Type B pancreatic cell (in vitro differentiated cells): ENCODE measurements around the gene PSTPIP1. TPM values are rescaled to one million over a fixed set of nuclear protein-coding genes. Genes with fewer than 3 reads are reported as not detected.
A peak's percentile ranks its signal among the peaks of the same experiment; 100 is the strongest.

ENCODE experiments used
- DNase-seq: peaks from one replicate; pipeline ENCODE4 v3.0.0; 2021; ENCODE audit warnings: mixed read lengths; ENCODE audit not compliant: unreplicated experiment; ENCODE audit errors: extremely low spot score
- H3K27ac Mint-ChIP-seq: 2 replicates; pipeline ENCODE4 v1.8.0; 2021; ENCODE audit warnings: mild to moderate bottlenecking, mixed read lengths
- H3K27me3 Mint-ChIP-seq: 2 replicates; pipeline ENCODE4 v1.8.0; 2021; ENCODE audit warnings: mixed read lengths
- H3K36me3 Mint-ChIP-seq: 2 replicates; pipeline ENCODE4 v1.8.0; 2021; ENCODE audit warnings: mixed read lengths
- H3K4me1 Mint-ChIP-seq: one replicate; pipeline ENCODE4 v1.8.0; 2021; ENCODE audit warnings: mixed read lengths; ENCODE audit not compliant: unreplicated experiment
- H3K4me3 Mint-ChIP-seq: 2 replicates; pipeline ENCODE4 v1.8.0; 2021; ENCODE audit warnings: mild to moderate bottlenecking, mixed read lengths
- H3K9me3 Mint-ChIP-seq: 2 replicates; pipeline ENCODE4 v1.8.0; 2021; ENCODE audit warnings: mixed read lengths
- total RNA-seq: library from RNA; stranded (reverse); gene quantifications from 2 replicates; pipeline ENCODE4 v1.2.1, GENCODE V29; 2021; ENCODE audit warnings: low replicate concordance
- TF ChIP-seq, protein P1 (sequence below): fragments of 200-600 bp; sonication (generic); conservative IDR thresholded peaks from 2 replicates; pipeline ENCODE4 v1.5.0; 2021; ENCODE audit warnings: antibody characterized with exemption, mild to moderate bottlenecking

PSTPIP1 gene
- total RNA-seq, 1 donor from 2014 or later = 0.77 TPM

DNA sequence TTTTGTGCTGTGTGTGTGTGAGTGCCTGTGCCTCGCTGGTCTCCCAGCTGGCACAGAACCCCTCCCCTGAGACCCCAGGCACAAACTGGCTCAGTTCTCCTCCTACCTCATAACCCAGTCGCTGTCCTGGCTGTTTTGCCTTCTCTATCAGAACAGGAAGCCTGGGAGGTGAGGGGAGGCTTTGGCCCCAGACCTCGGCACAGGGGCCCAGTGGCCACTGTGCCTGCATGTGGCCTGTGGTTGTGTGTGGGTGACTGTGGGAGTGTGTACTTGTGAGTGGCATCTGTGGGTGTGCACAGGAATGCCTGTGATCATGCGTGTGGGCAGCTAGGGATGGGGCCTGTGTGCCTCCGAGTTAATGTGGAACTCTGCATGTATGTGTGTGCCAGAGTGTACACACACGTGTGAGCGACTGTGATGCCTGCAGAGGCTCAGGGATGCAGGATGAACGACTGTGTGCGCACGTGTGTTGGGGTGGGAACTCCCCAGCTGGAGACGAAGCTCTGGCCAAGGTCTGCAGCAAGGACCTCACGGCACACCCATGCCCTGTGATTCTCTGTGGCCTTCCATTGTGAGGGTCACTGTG, 32.3 kb downstream of the PSTPIP1 start:
- Mint-ChIP-seq H3K9me3 (no peaks in the 10 kb centered on the region), H3K4me3 (no peak overlapping the region), H3K27ac (peak overlapping the region; percentile 42), H3K4me1 (peaks cover 2% of the 10 kb centered on the region), H3K36me3 (no peaks in the 10 kb centered on the region), H3K27me3 (peaks cover 12% of the 10 kb centered on the region)
- TF ChIP-seq, protein P1, sequence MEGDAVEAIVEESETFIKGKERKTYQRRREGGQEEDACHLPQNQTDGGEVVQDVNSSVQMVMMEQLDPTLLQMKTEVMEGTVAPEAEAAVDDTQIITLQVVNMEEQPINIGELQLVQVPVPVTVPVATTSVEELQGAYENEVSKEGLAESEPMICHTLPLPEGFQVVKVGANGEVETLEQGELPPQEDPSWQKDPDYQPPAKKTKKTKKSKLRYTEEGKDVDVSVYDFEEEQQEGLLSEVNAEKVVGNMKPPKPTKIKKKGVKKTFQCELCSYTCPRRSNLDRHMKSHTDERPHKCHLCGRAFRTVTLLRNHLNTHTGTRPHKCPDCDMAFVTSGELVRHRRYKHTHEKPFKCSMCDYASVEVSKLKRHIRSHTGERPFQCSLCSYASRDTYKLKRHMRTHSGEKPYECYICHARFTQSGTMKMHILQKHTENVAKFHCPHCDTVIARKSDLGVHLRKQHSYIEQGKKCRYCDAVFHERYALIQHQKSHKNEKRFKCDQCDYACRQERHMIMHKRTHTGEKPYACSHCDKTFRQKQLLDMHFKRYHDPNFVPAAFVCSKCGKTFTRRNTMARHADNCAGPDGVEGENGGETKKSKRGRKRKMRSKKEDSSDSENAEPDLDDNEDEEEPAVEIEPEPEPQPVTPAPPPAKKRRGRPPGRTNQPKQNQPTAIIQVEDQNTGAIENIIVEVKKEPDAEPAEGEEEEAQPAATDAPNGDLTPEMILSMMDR = no peak
- DNase-seq = peak; percentile 49

DNA sequence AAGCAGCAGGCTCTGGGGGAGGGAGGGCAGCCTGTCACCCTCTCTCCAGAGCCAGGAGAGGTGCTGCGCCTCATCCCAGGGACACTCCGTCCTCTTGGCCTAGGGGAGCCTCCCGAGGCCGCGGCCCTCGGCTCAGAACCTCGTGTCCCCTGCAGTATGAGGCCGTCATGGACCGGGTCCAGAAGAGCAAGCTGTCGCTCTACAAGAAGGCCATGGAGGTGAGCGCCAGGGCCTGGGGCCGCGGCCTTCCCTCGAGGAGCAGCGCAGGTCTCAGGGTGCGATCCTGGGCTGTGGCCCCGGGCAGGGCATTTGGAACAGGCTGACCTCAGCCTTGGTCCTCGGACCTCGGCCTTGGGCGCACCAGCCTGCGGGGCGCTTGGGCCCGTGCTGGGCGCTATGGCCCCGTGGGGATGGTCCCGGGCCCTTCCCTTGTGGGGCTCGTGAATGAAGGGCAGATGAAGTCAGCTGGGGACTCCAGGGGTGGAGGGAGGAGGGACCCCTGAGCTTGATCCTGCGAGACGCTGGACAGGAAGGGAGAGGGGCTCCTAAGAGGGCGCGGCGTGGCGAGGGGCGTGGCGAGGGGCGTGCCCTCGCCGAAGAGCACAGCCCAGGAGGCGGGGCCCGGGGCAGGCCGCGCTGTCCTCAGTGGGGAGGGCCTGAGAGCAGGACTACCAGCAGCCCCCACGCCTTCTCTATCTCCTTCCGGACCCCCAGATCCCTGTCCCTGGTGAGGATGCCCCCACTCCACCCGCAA, 32.9 kb downstream of the PSTPIP1 start:
- no peak overlapping the region for H3K4me3 Mint-ChIP-seq
- TF ChIP-seq, protein P1 = no peak
- peak; percentile 67 for DNase-seq
- H3K4me1 Mint-ChIP-seq = no peaks in the 10 kb centered on the region
- H3K27ac Mint-ChIP-seq = no peak overlapping the region
- peaks cover 9% of the 10 kb centered on the region for H3K27me3 Mint-ChIP-seq
- no peaks in the 10 kb centered on the region for H3K36me3 Mint-ChIP-seq
- H3K9me3 Mint-ChIP-seq = no peaks in the 10 kb centered on the region

DNA sequence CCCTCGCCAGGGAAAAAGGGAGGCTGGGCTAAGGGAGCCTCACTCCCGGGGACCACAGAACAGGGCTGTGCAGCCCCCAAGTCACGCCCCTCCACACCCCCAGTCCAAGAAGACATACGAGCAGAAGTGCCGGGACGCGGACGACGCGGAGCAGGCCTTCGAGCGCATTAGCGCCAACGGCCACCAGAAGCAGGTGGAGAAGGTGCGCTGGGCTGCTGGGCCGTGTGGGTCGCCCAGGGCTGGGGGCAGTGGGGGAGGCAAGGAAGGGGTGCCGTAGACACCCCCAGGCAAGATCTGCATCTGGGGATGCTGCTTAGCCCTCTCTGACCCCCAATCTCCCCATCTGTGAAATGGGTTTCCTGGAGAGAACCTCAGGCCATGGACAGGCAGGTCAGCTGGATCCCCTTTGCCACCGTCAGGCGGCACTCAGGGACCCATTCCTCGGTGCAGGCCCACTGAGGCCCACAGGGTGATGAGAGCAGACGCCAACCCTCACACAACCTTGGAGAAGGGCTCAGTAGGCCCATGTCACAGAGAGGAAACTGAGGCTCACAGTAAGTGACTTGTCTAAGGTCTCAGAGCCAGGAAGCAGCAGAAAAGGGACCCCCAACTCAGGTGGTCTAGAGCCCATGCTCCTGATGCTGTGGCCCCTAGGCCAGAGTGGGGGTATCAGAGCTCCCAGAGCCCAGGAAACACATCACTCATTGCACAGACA, 33.7 kb downstream of the PSTPIP1 start:
- no peak overlapping the region for H3K4me3 Mint-ChIP-seq
- no peak overlapping the region for H3K27ac Mint-ChIP-seq
- H3K9me3 Mint-ChIP-seq = no peaks in the 10 kb centered on the region
- TF ChIP-seq, protein P1 = no peak
- H3K36me3 Mint-ChIP-seq = no peaks in the 10 kb centered on the region
- peak; percentile 64 for DNase-seq
- H3K27me3 Mint-ChIP-seq = peaks cover 5% of the 10 kb centered on the region
- no peaks in the 10 kb centered on the region for H3K4me1 Mint-ChIP-seq

DNA sequence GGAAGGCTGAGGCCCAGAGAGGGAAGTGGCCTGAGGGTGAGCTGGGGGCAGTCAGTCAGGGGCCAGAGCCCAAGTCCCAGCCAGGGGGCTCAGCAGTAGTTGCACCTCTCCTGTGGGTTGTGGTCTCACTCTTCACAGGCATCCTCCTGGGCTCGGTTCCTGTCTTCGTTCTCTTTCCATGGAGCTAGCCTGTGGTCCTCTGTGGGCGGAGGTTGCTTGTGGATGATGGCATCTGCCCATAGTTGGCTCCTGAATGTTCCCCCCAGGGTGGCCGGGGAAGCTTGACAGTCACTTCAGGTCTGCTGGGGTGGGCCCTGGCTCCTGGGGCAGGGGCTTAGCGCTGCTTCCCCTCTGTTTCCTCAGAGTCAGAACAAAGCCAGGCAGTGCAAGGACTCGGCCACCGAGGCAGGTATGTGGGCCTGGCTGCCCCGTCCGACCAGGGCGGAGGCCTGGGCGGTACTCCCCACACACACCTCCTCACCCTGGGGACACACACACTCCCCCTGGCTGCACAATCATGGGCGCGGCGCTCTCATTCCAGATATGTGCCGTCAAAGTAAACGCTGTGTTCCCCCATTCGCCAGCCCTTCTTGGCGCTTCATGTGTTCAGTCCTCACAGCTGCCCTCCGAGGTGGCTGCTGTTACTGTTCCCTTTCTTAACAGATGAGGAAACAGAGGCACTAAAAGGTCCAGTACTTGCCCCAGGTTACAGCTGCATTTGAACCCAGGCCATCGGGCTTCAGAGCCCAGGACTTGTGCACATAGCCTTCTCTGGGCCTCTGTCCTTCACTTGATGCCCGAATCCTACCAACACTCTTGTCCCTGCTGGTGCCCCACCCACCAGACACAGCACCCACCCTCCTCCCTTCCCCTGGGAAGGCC, 34.5 kb downstream of the PSTPIP1 start:
- Mint-ChIP-seq H3K36me3 (no peaks in the 10 kb centered on the region), H3K27me3 (peaks cover 5% of the 10 kb centered on the region), H3K27ac (no peak overlapping the region), H3K4me1 (no peaks in the 10 kb centered on the region), H3K9me3 (no peaks in the 10 kb centered on the region), H3K4me3 (no peak overlapping the region)
- DNase-seq = peak; percentile 54
- TF ChIP-seq, protein P1 = no peak
